AG09309 (cell line): Measurements from ENCODE around the gene PLXNA4.

Experiments
- DNase-seq: peaks from one replicate; pipeline ENCODE4 v3.0.0-alpha.2; 2010; ENCODE audit warnings: low read depth
- H3K4me3 ChIP-seq: 2 replicates; pipeline ENCODE4 v1.5.1; 2011; ENCODE audit warnings: mild to moderate bottlenecking, low read depth, low read length, moderate library complexity; ENCODE audit not compliant: control insufficient read depth
- TF ChIP-seq, protein P1 (sequence below): IDR thresholded peaks from 2 replicates; pipeline ENCODE4 v1.5.1; 2011; ENCODE audit warnings: mild to moderate bottlenecking, low read depth, low read length, inconsistent platforms; ENCODE audit not compliant: insufficient read depth, control insufficient read depth; ENCODE audit errors: missing control alignments

The PLXNA4 gene

DNA sequence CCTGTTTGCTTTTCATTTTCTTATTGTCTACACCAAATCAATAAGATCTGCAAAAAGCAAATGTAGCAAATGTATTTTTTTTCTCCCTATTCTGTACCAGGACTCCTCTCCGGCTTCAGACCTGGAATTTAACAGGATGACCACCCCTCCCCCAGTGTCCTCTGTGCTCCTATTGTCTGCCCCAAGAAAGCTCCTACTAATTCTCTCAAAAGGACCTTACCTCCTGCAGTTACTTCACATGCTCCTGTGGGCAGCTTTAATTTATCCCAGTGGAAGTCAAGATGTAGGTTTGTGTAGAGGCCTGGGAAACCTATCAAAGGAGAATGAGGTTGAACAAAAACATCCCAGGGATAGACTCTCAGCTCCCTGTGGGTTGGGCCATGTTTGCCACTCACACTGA, 31.3 kb downstream of the PLXNA4 start:
- TF ChIP-seq, protein P1, sequence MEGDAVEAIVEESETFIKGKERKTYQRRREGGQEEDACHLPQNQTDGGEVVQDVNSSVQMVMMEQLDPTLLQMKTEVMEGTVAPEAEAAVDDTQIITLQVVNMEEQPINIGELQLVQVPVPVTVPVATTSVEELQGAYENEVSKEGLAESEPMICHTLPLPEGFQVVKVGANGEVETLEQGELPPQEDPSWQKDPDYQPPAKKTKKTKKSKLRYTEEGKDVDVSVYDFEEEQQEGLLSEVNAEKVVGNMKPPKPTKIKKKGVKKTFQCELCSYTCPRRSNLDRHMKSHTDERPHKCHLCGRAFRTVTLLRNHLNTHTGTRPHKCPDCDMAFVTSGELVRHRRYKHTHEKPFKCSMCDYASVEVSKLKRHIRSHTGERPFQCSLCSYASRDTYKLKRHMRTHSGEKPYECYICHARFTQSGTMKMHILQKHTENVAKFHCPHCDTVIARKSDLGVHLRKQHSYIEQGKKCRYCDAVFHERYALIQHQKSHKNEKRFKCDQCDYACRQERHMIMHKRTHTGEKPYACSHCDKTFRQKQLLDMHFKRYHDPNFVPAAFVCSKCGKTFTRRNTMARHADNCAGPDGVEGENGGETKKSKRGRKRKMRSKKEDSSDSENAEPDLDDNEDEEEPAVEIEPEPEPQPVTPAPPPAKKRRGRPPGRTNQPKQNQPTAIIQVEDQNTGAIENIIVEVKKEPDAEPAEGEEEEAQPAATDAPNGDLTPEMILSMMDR, result no peak
- no peak overlapping the region for H3K4me3 ChIP-seq
- DNase-seq, result no peak

DNA sequence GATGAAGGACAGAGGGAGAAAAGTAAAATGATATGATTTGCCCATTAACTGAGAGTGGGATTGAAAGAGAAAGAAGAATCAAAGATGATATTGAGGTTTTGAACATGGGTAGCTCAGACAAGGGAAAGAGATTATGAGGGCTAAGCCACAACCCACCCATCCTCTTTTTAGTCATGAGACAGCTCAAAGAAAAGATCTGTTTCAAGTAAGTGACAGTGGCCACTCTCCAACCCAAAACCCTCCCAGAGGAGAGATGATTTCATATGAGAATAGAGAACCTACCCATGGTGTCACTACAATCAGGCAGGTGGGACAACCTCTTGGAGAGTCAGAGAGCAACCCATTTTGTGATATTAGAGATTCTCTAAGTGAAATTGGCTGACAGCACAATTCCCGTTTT, 32.2 kb downstream of the PLXNA4 start:
- H3K4me3 ChIP-seq, result no peak overlapping the region
- TF ChIP-seq, protein P1, result no peak
- DNase-seq, result no peak

DNA sequence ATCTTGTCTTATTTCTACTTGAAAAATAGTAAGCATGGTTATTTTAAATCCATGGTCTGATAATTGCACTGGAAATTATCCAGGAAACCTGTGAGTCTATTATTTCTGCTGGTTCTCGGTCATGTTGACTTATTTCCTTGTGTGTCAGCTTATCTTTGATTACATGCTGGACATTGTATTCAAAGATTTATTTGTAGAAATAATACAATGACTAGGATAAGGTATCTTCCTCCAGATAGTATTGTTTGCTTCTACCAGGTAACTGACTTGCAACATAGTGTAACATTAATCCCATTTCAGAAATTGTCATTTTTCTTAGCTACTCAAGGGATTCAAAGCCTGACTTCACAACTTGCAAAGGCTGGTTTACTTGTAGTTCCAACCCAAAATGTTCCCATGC, 33.4 kb downstream of the PLXNA4 start:
- DNase-seq, result no peak
- TF ChIP-seq, protein P1, result no peak
- H3K4me3 ChIP-seq, result no peak overlapping the region

DNA sequence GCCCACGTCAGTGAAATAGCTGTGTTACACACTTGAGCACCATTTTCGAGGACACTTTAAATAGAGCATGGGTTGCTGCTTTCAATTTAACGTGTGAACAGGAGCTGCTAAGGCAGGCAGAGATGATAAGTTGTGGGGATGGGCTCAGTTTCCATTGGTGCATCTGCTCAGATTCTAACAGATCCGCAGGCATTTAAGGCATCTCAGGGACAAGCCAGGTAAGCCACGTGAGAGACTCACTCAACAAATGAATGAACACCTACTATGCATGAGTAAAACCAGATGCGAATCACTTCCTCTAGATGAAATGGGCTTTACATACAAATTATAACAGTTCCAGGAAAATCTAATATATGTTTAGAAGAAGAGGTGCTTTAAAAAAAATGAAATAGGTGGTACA, 34.6 kb downstream of the PLXNA4 start:
- TF ChIP-seq, protein P1, result no peak
- DNase-seq, result no peak
- no peak overlapping the region for H3K4me3 ChIP-seq

DNA sequence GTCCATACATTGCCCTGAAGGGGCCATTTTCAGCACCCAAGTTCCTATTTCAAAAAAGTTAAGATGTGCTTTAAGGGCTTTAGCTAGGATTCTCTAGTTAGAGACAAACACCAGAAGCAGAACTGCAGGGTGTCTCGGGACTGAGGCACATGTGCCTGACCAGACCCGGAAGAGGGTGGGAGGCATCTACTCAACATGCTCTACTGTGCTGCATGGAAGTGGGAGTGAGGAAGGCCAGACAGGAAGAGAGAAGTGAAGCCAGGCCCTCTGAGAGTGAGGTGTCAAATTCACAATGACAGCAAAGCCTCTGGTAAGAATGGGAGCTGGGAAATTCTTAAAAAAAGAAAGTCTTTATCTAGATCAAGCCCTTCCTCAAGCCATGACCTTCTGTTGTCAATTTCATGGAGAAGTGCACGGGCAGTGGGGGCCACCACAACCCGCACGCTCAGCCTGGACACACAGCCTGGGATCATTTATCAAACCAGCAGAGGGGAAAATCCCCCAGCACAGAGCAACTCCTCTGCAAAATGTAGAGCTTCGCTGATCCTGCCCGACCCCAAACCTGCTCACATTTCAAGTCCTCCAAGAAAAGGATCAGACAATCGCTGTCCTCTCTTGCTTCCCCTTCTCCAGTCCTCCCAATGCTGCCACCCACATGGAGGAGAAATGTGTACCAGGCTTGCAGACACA, 38.7 kb downstream of the PLXNA4 start:
- DNase-seq, result no peak
- H3K4me3 ChIP-seq, result no peak overlapping the region
- TF ChIP-seq, protein P1, result no peak

GRCh38 chr7:132536654-132537395, 39.4 kb downstream of the PLXNA4 start:
- TF ChIP-seq, protein P1, result no peak
- no peak overlapping the region for H3K4me3 ChIP-seq

DNA sequence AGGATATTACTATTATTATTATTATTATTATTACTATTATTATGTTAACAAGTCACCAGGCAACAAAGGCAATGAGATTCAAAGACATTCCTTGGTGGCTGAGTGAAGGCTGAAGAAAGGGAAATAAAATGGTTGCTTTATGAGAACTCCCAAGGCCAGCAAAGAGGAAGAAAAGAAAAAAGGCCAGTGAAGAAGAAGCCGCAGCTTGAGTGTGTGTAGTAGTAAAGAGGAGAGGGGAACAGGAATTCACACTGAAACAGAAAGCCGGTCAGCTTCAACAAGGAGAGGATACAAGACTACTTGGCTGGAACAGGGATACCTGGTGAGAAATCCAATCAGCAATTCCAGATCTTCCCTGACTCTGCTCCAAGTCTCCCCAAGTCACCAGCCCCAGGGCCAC, 42.4 kb downstream of the PLXNA4 start:
- TF ChIP-seq, protein P1, result no peak
- DNase-seq, result no peak
- H3K4me3 ChIP-seq, result no peak overlapping the region

More at GRCh38 chr7:132536654-132537395, 39.4 kb downstream of the PLXNA4 start:
- peak; percentile 20 for DNase-seq
